IMR-90 (cell line): Measurements from ENCODE around the gene SPON1. TPM values are rescaled to one million over a fixed set of nuclear protein-coding genes. Genes with fewer than 3 reads are reported as not detected.

Experiments used
- ATAC-seq: fragments of 200-7000 bp; cut with Tn5 transposase; 2 replicates; pipeline ENCODE4 v1.9.1; 2020; ENCODE audit warnings: low read depth, mild to moderate bottlenecking, moderate library complexity
- BruUV-seq: library from RNA; stranded (reverse); fragments of 400-500 nt; replicated peaks from 2 replicates; lab custom pipeline; 2021; lab: Mats Ljungman, UMichigan
- CTCF ChIA-PET: fragments of 300-600 bp; formaldehyde crosslinking; extraction: SDS; loops from one replicate; lab custom pipeline; 2021; ENCODE audit warnings: antibody characterized with exemption; lab: Yijun Ruan, JAX
- POLR2A ChIA-PET: fragments of 300-600 bp; sonication (Branson Sonifier 250); formaldehyde crosslinking; loops from one replicate; lab custom pipeline; 2022; ENCODE audit warnings: antibody characterized with exemption; ENCODE audit not compliant: unreplicated experiment; lab: Charles Lee
- DNase-seq: peaks from one replicate; pipeline ENCODE4 v3.0.0; 2013
- H2AFZ ChIP-seq: replicated peaks from 2 replicates; pipeline ENCODE3; 2013; ENCODE audit warnings: low read length, mild to moderate bottlenecking; ENCODE audit not compliant: poor library complexity
- H2AK5ac ChIP-seq: 2 replicates; pipeline ENCODE4 v1.6.1; 2013; ENCODE audit warnings: low read depth, low read length, inconsistent platforms
- H2AK9ac ChIP-seq: replicated peaks from 2 replicates; pipeline ENCODE3; 2013; ENCODE audit warnings: mild to moderate bottlenecking, low read depth, low read length, moderate library complexity; ENCODE audit not compliant: poor library complexity
- H2BK120ac ChIP-seq: 2 replicates; pipeline ENCODE4 v1.6.1; 2013; ENCODE audit warnings: low read depth, low read length, inconsistent platforms
- H2BK15ac ChIP-seq: 3 replicates; pipeline ENCODE4 v1.6.1; 2013; ENCODE audit warnings: low read depth, low read length, inconsistent platforms
- H2BK20ac ChIP-seq: 2 replicates; pipeline ENCODE4 v1.6.1; 2013; ENCODE audit warnings: low read depth, mild to moderate bottlenecking, inconsistent platforms, low read length, moderate library complexity
- H2BK5ac ChIP-seq: 2 replicates; pipeline ENCODE4 v1.6.1; 2013; ENCODE audit warnings: mild to moderate bottlenecking, low read depth, low read length, inconsistent platforms; ENCODE audit not compliant: poor library complexity, severe bottlenecking
- H3K14ac ChIP-seq: replicated peaks from 2 replicates; pipeline ENCODE4 v1.6.1; 2013; ENCODE audit warnings: low read depth, low read length, inconsistent platforms
- H3K18ac ChIP-seq: 2 replicates; pipeline ENCODE4 v1.6.1; 2013; ENCODE audit warnings: low read depth, low read length, control low read depth
- H3K23ac ChIP-seq: 2 replicates; pipeline ENCODE4 v1.6.1; 2013; ENCODE audit warnings: low read depth, low read length, inconsistent platforms
- H3K27ac ChIP-seq: 2 replicates; pipeline ENCODE4 v1.5.1; 2013; ENCODE audit warnings: mild to moderate bottlenecking, control low read depth, low read length; ENCODE audit not compliant: insufficient read depth
- H3K27me3 ChIP-seq: 2 replicates; pipeline ENCODE4 v1.6.1; 2013; ENCODE audit warnings: low read length; ENCODE audit not compliant: control insufficient read depth, insufficient read depth
- H3K36me3 ChIP-seq: 2 replicates; pipeline ENCODE4 v1.6.1; 2013; ENCODE audit warnings: low read length, mixed read lengths; ENCODE audit not compliant: control insufficient read depth, insufficient read depth
- H3K4ac ChIP-seq: 2 replicates; pipeline ENCODE4 v1.6.1; 2013; ENCODE audit warnings: low read depth, low read length, inconsistent platforms
- H3K4me1 ChIP-seq: 2 replicates; pipeline ENCODE4 v1.6.1; 2013; ENCODE audit warnings: low read length, mixed read lengths; ENCODE audit not compliant: control insufficient read depth, insufficient read depth
- H3K4me2 ChIP-seq: 2 replicates; pipeline ENCODE4 v1.6.1; 2013; ENCODE audit warnings: low read depth, mild to moderate bottlenecking, control low read depth, low read length, moderate library complexity
- H3K4me3 ChIP-seq: 2 replicates; pipeline ENCODE4 v1.5.1; 2013; ENCODE audit warnings: low read depth, mild to moderate bottlenecking, control low read depth, low read length, moderate library complexity; ENCODE audit not compliant: insufficient read depth
- H3K56ac ChIP-seq: 2 replicates; pipeline ENCODE4 v1.6.1; 2013; ENCODE audit warnings: low read length, inconsistent platforms; ENCODE audit not compliant: insufficient read depth; ENCODE audit errors: extremely low read depth
- H3K79me1 ChIP-seq, 2 experiments: 2 replicates each; pipeline ENCODE4 v1.6.1; 2013; ENCODE audit warnings: low read length in 2 of 2, inconsistent platforms in 1 of 2, low read depth in 1 of 2
- H3K9ac ChIP-seq: 2 replicates; pipeline ENCODE4 v1.6.1; 2013; ENCODE audit warnings: low read depth, low read length, control low read depth
- H3K9me1 ChIP-seq: 2 replicates; pipeline ENCODE4 v1.6.1; 2013; ENCODE audit warnings: low read length, inconsistent platforms; ENCODE audit not compliant: insufficient read depth
- H3K9me3 ChIP-seq: 2 replicates; pipeline ENCODE4 v1.6.1; 2013; ENCODE audit warnings: low read length; ENCODE audit not compliant: control insufficient read depth, insufficient read depth
- H4K20me1 ChIP-seq: 2 replicates; pipeline ENCODE4 v1.6.1; 2013; ENCODE audit warnings: low read length, inconsistent platforms; ENCODE audit not compliant: insufficient read depth
- H4K5ac ChIP-seq: 2 replicates; pipeline ENCODE4 v1.6.1; 2013; ENCODE audit warnings: mild to moderate bottlenecking, low read depth, low read length, control low read depth
- H4K8ac ChIP-seq, 2 experiments: 2 replicates each; pipeline ENCODE4 v1.6.1; 2013; ENCODE audit warnings: low read depth in 2 of 2, low read length in 2 of 2, control low read depth in 1 of 2, inconsistent platforms in 1 of 2
- H4K91ac ChIP-seq: 2 replicates; pipeline ENCODE4 v1.6.1; 2013; ENCODE audit warnings: low read depth, low read length, inconsistent platforms; ENCODE audit not compliant: insufficient read depth
- BHLHE40 ChIP-seq: fragments of 150-350 bp; IDR thresholded peaks from 2 replicates; pipeline ENCODE4 v1.6.1; 2016; ENCODE audit warnings: mild to moderate bottlenecking, low read depth, low read length
- CEBPB ChIP-seq: IDR thresholded peaks from 2 replicates; pipeline ENCODE4 v1.6.1; 2012; ENCODE audit warnings: low read depth, low read length, improper control_type of control experiment
- CHD1 ChIP-seq: IDR thresholded peaks from 2 replicates; pipeline ENCODE4 v1.6.1; 2012; ENCODE audit warnings: low read depth, low read length, improper control_type of control experiment
- CTCF ChIP-seq: conservative IDR thresholded peaks from 2 replicates; pipeline ENCODE4 v1.5.1; 2012; ENCODE audit warnings: mild to moderate bottlenecking, low read depth, low read length, improper control_type of control experiment
- ELK1 ChIP-seq: fragments of 150-350 bp; IDR thresholded peaks from 2 replicates; pipeline ENCODE4 v1.6.1; 2016; ENCODE audit warnings: low read depth, mild to moderate bottlenecking, low read length, moderate library complexity, borderline replicate concordance
- FOS ChIP-seq: fragments of 150-350 bp; IDR thresholded peaks from 2 replicates; pipeline ENCODE4 v1.6.1; 2016; ENCODE audit warnings: low read depth, low read length
- MAFK ChIP-seq: IDR thresholded peaks from 2 replicates; pipeline ENCODE4 v1.6.1; 2012; ENCODE audit warnings: low read depth, low read length, improper control_type of control experiment
- MAZ ChIP-seq: IDR thresholded peaks from 2 replicates; pipeline ENCODE4 v1.6.1; 2012; ENCODE audit warnings: low read depth, mild to moderate bottlenecking, low read length, improper control_type of control experiment, moderate library complexity, borderline replicate concordance
- MXI1 ChIP-seq: IDR thresholded peaks from 2 replicates; pipeline ENCODE4 v1.6.1; 2012; ENCODE audit warnings: low read depth, mild to moderate bottlenecking, low read length, moderate library complexity, borderline replicate concordance
- NFE2L2 ChIP-seq: fragments of 150-350 bp; IDR thresholded peaks from 2 replicates; pipeline ENCODE4 v1.6.1; 2016; ENCODE audit warnings: low read depth, mild to moderate bottlenecking, low read length
- RAD21 ChIP-seq: IDR thresholded peaks from 2 replicates; pipeline ENCODE4 v1.6.1; 2012; ENCODE audit warnings: low read length, improper control_type of control experiment
- RCOR1 ChIP-seq: IDR thresholded peaks from 2 replicates; pipeline ENCODE4 v1.6.1; 2012; ENCODE audit warnings: mild to moderate bottlenecking, low read length, improper control_type of control experiment; ENCODE audit not compliant: insufficient replicate concordance
- SMC3 ChIP-seq: fragments of 150-350 bp; IDR thresholded peaks from 2 replicates; pipeline ENCODE4 v1.6.1; 2016; ENCODE audit warnings: low read depth, mild to moderate bottlenecking, antibody characterized with exemption, low read length, moderate library complexity
- USF2 ChIP-seq: fragments of 150-350 bp; IDR thresholded peaks from 2 replicates; pipeline ENCODE4 v1.6.1; 2017; ENCODE audit warnings: mild to moderate bottlenecking, antibody characterized with exemption, low read length, low read depth
- WGBS, 2 experiments: methylation state at CpG; one replicate each; pipeline versions ENCODE4 v1.1.5 to v1.1.7; 2013; ENCODE audit warnings: missing lambda C conversion rate in 2 of 2; ENCODE audit not compliant: insufficient read length in 1 of 2; ENCODE audit errors: extremely low coverage in 2 of 2; 5-methylcytosine and 5-hydroxymethylcytosine counted together
- dilution Hi-C: fragments of 300-500 bp; cut with HindIII; formaldehyde crosslinking; loops from one replicate; pipeline ENCODE4 v1.14.3; 2018; ENCODE audit warnings: low sequenced_read_pairs; ENCODE audit not compliant: unreplicated experiment
- in situ Hi-C: fragments of 300-500 bp; cut with MboI; formaldehyde crosslinking; loops from 3 replicates; pipeline ENCODE4 v1.14.3; 2019; ENCODE audit warnings: low sequenced_read_pairs, inconsistent platforms, mixed read lengths
- intact Hi-C: fragments of 100-400 bp; cut with micrococcal nuclease; formaldehyde crosslinking; loops from 2 replicates; pipeline ENCODE4 v1.10.0; 2022
- polyA plus RNA-seq, 3 experiments: library from polyadenylated mRNA; depleted of rRNA; stranded (reverse); fragments of >200 nt; gene quantifications; 2 replicates each; pipeline ENCODE4 v1.2.3, GENCODE V29; 2012; ENCODE audit warnings: low replicate concordance in 1 of 3
- total RNA-seq: library from RNA; depleted of rRNA; stranded (reverse); fragments of >200 nt; gene quantifications from 2 replicates; pipeline ENCODE4 v1.2.3, GENCODE V29; 2012

SPON1 gene
- total and polyA plus RNA-seq, 2 of the 4 experiments (the other 2 are of a cell fraction), result 0.62 to 0.72 TPM

- no peak overlapping the region for H3K56ac ChIP-seq
- peaks cover 5% of the 10 kb centered on the region for H3K27me3 ChIP-seq
- H4K91ac ChIP-seq, result no peak overlapping the region
- H3K9ac ChIP-seq, result no peak overlapping the region
- ChIA-PET POLR2A (no interaction called here), CTCF (no interaction called here)
- intact Hi-C loops, result no loop called here
- H3K18ac ChIP-seq, result no peak overlapping the region
- H3K23ac ChIP-seq, result no peak overlapping the region
- H2BK15ac ChIP-seq, result no peak overlapping the region
- no peak for TF ChIP-seq USF2
- TF ChIP-seq BHLHE40, result no peak
- no peak for TF ChIP-seq NFE2L2
- no peak for TF ChIP-seq FOS
- no peak for TF ChIP-seq CHD1
- no peak for TF ChIP-seq ELK1
- no peak for TF ChIP-seq MAZ
- no peak for TF ChIP-seq RCOR1
- no peak for TF ChIP-seq MAFK
- TF ChIP-seq CEBPB, result no peak
- TF ChIP-seq CTCF, result no peak
- TF ChIP-seq RAD21, result no peak
- TF ChIP-seq SMC3, result no peak
- TF ChIP-seq MXI1, result no peak
- no peak overlapping the region for H3K4me3 ChIP-seq
- no peak overlapping the region for H2BK5ac ChIP-seq
- no peak overlapping the region for H3K14ac ChIP-seq
- H3K9me1 ChIP-seq, result no peaks in the 10 kb centered on the region
- no peaks in the 10 kb centered on the region for H3K9me3 ChIP-seq
- H4K20me1 ChIP-seq, result no peaks in the 10 kb centered on the region
- no peaks in the 10 kb centered on the region for H3K79me1 ChIP-seq
- H3K4me1 ChIP-seq, result no peaks in the 10 kb centered on the region
- H2BK20ac ChIP-seq, result no peak overlapping the region
- H2AK5ac ChIP-seq, result no peak overlapping the region
- BruUV-seq, result no TSS peak
- H3K4ac ChIP-seq, result no peak overlapping the region
- no peak overlapping the region for H3K27ac ChIP-seq
- no CpG with 5 or more reads among the region's 4 CpGs for WGBS, 2 experiments
- H4K5ac ChIP-seq, result no peak overlapping the region
- ATAC-seq (no peak), DNase-seq (no peak)
- no peak overlapping the region for H3K4me2 ChIP-seq
- H4K8ac ChIP-seq, result no peak overlapping the region
- no peaks in the 10 kb centered on the region for H3K36me3 ChIP-seq
- in situ Hi-C loops, result no loop called here
- no peak overlapping the region for H2AK9ac ChIP-seq
- no peak overlapping the region for H2BK120ac ChIP-seq
- dilution Hi-C loops, result no loop called here
- H2AFZ ChIP-seq, result no peak overlapping the region
Observed at GRCh38 chr11:14079797-14080196, 117.3 kb downstream of the SPON1 start.
